Measurements from ENCODE around the gene COPS6.

Gene COPS6

GRCh38 chr7:100088621-100089457 lies at the start of gene COPS6:
Gene COPS6 (plus strand): TSS chr7:100088969. CDS start chr7:100088991, 22 bp downstream.
- DNase-seq = no peak

DNA sequence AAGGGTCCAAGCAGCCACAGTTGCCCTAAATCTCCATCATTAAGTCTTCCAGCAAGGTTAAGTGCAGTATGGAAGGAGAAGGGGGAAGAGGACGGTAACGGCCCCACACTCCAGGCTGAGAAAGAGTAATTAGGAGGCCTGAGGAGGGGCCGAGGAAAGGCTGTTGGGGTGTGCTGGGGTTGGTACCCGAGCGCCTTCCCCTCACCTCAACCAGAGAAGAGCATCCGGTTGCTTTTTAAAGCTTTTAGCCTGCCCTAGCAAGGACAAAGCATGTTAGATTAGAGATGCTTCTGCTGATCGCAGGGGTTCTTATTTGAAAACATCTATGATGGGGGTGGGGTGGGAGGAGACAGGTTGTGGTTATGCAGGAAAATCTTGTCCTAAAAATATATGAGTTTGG lies 48.2 kb upstream of the COPS6 start:
- no peak for DNase-seq

DNA sequence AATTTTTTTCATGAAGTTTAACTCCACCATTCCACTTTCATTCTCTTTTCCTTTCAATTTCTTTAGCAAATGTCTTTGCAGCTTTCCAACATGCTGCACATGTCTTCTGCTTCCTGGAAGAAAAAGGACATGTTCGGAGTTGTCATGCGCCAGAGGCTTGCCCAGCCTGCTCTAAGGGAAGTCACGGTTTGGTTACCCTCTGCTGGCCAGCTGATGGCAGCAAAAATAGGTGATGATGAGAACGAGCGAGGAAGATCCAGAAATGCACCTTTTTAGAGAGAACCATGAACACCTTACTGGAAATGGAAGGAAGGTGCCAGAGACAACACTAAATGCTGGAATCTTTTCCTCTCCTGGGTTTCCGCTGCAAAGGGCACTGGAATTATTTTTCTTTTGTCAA lies 44.1 kb upstream of the COPS6 start:
- no peak for DNase-seq

DNA sequence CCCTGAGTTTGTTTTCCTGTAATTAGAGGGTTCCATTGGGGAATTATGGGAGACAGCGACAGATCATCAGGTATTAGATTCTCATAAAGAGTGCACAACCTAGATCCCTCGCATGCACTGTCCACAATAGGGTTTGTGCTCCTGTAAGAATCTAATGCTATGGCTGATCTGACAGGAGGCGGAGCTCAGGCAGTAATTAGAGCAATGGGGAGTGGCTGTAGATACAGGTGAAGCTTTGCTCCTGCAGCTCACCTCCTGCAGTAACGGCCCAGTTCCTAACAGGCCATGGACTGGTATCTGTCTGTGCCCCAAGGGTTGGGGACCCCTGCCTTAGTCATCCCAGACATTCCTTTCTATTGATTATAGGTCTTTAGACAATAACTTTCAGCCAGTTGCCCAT lies 40.1 kb upstream of the COPS6 start:
- DNase-seq = no peak

GRCh38 chr7:100049441-100050291 lies 39.1 kb upstream of the COPS6 start, which contains the start of gene ZSCAN21:
Gene ZSCAN21 (plus strand): TSS chr7:100049774. CDS start chr7:100057007, 7,233 bp downstream.
- peak; percentile 19 for DNase-seq

GRCh38 chr7:100051611-100052010 lies 37.2 kb upstream of the COPS6 start:
- no peak for DNase-seq

- peak; percentile 42 for DNase-seq
Observed at GRCh38 chr7:100053215-100053614, 35.6 kb upstream of the COPS6 start.

DNA sequence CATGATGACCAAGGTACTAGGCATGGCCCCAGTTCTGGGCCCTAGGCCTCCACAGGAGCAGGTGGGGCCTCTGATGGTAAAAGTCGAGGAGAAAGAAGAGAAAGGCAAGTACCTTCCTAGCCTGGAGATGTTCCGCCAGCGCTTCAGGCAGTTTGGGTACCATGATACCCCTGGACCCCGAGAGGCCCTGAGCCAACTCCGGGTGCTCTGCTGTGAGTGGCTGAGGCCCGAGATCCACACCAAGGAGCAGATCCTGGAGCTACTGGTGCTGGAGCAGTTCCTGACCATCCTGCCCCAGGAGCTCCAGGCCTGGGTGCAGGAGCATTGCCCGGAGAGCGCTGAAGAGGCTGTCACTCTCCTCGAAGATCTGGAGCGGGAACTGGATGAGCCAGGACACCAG lies 31.8 kb upstream of the COPS6 start:
- DNase-seq = no peak

DNA sequence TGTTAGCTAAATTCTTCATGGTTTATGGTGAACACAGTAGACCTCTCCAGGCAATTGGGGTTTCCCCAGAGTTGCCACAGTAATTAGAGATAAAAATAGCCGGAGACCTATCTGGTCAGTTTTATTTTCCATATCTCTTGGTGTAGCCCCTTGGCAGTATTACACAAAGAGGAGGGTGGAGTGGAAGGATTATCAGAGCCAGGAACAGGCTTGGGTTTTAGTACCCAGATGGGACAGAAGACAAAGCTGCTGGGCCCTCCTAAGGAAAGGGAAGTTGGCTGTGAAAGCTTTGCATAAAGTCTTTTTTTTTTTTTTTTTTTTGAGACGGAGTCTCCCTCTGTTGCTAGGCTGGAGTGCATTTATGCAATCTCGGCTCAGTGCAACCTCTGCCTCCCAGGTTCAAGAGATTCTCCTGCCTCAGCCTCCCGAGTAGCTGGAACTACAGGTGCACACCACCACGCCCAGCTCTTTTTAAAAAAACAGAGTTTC lies 29.5 kb upstream of the COPS6 start:
- no peak for DNase-seq

- no peak for DNase-seq
Observed at GRCh38 chr7:100061518-100062193, 27.1 kb upstream of the COPS6 start.

- DNase-seq = no peak
Observed at GRCh38 chr7:100063376-100063775, 25.4 kb upstream of the COPS6 start.

DNA sequence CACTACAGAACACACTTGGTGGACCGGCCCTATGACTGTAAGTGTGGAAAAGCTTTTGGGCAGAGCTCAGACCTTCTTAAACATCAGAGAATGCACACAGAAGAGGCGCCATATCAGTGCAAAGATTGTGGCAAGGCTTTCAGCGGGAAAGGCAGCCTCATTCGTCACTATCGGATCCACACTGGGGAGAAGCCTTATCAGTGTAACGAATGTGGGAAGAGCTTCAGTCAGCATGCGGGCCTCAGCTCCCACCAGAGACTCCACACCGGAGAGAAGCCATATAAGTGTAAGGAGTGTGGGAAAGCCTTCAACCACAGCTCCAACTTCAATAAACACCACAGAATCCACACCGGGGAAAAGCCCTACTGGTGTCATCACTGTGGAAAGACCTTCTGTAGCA lies 24.6 kb upstream of the COPS6 start:
- no peak for DNase-seq

DNA sequence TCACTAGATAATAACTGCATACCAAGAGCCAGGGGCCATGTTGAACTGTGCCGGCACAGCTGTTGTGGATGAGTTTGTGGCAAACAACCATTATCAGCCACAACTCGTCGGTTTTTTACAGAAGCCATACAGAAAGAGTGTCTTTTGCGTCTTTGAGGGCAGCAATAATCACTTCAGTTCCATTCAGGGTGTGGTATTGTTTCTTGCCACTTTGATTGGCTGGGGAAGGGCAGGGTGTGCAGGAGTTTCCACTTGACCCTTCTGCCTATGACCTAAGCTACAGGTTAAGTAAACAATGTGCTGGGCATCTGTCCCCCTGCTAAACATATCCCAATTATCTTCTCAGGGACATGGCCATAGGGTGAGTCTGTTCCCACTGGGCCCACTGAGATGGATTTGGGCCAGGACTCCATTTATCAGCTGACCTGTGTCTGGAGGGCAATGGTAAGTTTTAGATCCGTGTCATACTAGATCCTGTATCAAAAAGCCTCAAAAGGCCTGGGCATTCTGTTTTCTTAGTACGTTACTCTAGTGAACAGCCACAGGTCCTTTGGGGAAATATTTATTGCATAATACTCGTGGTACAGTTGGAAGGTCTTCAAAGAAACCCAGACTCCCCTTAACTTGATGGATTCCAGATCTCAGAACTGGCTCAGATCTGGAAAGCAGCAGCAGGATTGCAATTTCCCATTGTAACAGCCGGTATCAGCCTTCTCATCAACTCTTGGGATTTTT lies 23.1 kb upstream of the COPS6 start:
- DNase-seq = no peak

DNA sequence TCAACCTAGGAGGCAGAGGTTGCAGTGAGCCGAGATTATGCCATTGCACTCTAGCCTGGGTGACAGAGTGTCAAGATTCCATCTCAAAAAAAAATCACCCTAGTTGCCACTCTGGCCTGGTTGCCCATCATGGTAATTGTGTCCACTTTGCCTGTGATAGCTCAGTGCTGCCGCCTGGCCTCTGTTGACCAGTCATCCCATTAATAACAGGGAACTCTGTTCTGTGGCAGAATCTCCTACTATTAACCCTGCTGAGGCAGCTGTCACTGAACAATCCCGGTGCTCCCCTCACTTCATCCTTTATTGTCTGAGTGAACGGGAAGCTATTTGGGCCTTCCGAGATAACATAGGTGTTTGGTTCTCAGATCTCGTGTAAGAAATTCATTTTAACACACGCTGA lies 21.8 kb upstream of the COPS6 start:
- no peak for DNase-seq

GRCh38 chr7:100069991-100070390 lies 18.8 kb upstream of the COPS6 start:
- DNase-seq = no peak

DNA sequence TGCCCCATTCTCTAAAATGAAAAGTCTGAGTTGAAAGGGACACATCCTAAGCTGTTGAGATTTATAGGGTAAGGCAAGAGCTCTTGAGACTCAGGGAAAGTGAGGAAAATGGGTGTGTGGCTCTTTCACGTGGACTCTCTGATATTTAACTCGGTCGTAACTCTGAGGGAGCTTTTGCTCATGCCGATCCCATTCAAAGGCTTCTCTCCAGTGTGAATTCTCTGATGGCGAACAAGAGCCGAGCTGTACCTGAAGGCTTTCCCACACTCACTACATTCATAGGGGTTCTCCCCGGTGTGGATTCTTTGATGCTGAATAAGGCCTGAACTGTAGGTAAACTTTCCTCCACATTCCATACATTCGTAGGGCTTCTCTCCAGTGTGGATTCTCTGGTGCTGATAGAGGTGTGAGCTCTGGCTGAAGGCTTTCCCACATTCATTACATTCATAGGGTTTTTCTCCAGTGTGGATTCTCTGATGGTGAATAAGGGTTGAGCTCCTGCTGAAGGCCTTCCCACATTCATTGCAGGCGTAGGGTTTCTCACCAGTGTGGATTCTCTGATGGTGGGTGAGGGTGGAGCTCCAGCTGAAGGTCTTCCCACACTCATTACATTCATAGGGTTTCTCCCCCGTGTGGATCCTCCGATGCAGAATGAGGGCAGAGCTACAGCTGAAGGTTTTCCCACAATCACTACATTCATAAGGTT lies 17.6 kb upstream of the COPS6 start:
- DNase-seq = no peak

GRCh38 chr7:100072462-100072861 lies 16.3 kb upstream of the COPS6 start:
- no peak for DNase-seq

DNA sequence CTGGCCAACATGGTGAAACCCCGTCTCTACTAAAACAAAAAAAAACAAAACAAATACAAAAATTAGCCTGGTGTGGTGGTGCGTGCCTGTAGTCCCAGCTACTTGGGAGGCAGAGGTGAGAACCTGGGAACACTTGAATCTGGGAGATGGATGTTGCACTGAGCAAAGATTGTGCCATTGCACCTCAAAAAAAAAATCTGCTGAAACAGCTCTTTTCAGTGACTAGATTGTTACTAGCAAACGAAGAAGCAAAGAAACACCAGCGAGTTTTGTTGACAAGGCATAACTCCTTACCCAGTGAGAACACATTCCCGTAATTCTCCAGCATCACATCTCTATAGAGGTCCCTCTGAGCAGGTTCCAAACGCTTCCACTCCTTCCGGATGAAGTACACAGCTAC lies 13.9 kb upstream of the COPS6 start:
- DNase-seq = no peak

DNA sequence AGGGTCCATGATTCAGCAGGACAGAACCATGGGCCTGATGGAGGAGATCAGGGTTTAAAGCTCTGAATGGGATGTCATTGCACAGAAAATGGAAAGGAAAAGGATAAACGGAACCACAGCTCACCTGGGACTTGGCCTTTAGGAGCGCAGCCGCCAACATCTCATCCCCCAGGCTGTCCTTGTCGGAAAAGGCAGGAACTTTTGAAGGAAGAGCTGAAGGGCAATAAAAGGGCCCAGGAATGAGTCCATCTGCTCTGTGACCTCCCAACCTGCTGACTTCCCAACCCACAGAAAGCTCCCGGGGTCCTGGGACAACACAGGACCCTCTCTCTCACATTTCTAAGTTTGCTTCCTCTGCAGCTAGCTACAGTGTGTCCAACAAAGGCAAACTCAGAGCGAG lies 13.4 kb upstream of the COPS6 start:
- no peak for DNase-seq

DNA sequence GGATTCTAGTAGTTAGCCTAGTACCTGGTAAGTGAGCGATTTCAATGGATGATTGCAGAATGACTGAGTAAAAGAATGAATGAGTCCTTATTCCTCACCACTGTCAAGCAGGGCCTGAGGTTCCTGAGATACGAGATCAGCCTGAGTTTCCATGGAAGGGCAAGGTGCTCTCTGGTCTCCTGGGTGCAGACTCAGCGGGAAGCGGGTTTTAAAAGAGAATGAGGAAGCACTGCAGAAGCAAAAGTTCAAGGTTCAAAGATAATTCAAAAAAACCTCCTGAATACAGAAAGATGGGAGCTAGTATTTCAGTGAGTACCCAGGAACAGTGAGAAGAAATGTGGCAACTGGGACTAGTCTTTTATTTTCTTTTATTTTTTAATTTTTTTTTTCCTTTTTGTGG lies 11.6 kb upstream of the COPS6 start:
- DNase-seq = no peak

DNA sequence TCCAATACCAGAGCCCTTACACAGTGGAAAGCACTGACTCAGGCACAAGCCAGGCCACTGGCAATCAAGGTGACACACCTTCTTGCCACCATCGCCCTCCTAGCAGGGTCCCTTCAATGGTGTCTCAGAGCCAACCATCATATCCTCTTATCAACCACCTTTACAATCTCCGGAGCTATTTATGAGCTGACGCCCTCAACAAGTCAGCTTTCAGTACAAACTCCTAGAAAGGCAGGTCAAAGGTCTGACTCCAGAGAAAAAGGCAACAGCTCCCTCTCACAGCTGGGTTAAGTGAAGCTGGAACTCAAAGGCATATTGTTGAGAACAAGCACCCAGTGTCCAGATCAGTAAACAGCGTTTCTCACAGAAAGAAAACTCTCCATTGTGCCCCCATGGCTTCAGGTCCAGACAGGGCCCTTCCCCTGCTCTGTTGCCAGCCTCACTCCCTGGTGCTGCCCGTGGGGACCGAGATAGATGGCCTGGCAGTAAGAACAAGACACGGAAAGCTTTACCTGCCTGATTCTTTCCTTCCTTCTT lies 9.7 kb upstream of the COPS6 start:
- DNase-seq = no peak
